Measurements from ENCODE around the gene ACSL4. TPM values are rescaled to one million over a fixed set of nuclear protein-coding genes. Genes with fewer than 3 reads are reported as not detected.
A peak's percentile ranks its signal among the peaks of the same experiment; 100 is the strongest.

Gene ACSL4
- total RNA-seq, 2 donors from 2014 or later: 27.5 to 117 TPM

DNA sequence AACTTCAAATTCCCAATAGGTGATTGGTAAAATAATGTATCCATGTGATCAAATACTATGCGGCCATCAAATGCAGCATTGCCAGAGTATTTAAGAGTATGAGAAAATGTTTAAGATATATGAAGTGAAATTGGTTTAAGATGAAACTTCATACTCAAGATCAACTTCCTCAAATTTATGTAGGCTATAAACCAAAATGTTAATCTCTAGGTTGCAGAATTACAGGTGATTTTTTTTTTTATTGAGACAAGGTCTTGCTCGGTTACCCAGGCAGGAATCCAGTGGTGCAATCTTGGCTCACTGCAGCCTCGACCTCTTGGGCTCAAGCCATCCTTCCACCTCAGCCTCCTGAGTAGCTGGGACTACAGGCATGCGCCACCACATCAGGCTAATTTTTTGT lies 25.3 kb downstream of the ACSL4 start:
- Histone ChIP-seq H3K27me3 (replicated peaks; ENCODE audit: insufficient read depth) (no peaks in the 10 kb centered on the region), H3K36me3 (no peaks in the 10 kb centered on the region), H3K4me1 (ENCODE audit: control insufficient read depth in 1 of 2, low read depth in 2 of 2) (peaks cover 15 to 22% of the 10 kb centered on the region in 2 donors), H3K27ac (no peak overlapping the region), H3K9me3 (no peaks in the 10 kb centered on the region), H3K4me3 (no peak overlapping the region)
- TF ChIP-seq, protein P1, sequence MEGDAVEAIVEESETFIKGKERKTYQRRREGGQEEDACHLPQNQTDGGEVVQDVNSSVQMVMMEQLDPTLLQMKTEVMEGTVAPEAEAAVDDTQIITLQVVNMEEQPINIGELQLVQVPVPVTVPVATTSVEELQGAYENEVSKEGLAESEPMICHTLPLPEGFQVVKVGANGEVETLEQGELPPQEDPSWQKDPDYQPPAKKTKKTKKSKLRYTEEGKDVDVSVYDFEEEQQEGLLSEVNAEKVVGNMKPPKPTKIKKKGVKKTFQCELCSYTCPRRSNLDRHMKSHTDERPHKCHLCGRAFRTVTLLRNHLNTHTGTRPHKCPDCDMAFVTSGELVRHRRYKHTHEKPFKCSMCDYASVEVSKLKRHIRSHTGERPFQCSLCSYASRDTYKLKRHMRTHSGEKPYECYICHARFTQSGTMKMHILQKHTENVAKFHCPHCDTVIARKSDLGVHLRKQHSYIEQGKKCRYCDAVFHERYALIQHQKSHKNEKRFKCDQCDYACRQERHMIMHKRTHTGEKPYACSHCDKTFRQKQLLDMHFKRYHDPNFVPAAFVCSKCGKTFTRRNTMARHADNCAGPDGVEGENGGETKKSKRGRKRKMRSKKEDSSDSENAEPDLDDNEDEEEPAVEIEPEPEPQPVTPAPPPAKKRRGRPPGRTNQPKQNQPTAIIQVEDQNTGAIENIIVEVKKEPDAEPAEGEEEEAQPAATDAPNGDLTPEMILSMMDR (IDR thresholded peaks at IDR 0.05): no peak
- no peak for ATAC-seq (ENCODE audit: insufficient number of reproducible peaks, low FRiP score, low read depth)
- DNase-seq (ENCODE audit: low spot score): no peak

DNA sequence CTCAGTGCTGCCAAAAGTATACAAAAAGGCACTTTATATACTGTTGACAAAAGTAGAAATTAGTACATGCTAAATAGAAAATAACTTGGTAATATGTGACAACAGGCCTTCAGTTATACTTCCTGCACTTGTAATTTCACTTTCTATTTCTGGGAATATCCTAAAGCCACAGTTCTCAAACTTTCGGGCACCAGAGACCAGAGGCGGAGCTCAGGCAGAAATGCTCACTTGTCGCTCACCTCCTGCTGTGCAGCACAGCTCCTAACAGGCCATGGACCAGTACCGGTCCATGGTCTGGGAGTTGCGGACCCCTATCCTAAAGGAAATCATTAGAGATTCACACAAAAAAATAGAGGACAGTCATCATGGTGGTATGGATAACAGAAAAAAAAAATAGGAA lies 25.7 kb downstream of the ACSL4 start:
- TF ChIP-seq, protein P1 (IDR thresholded peaks at IDR 0.05): no peak
- no peaks in the 10 kb centered on the region for H3K27me3 ChIP-seq (replicated peaks; ENCODE audit: insufficient read depth)
- H3K9me3 ChIP-seq: no peaks in the 10 kb centered on the region
- DNase-seq (ENCODE audit: low spot score) (no peak), ATAC-seq (ENCODE audit: insufficient number of reproducible peaks, low FRiP score, low read depth) (no peak)
- no peaks in the 10 kb centered on the region for H3K36me3 ChIP-seq
- H3K27ac ChIP-seq: no peak overlapping the region
- H3K4me3 ChIP-seq: peak overlapping the region; percentile 11
- H3K4me1 ChIP-seq (ENCODE audit: control insufficient read depth in 1 of 2, low read depth in 2 of 2): peaks cover 15 to 22% of the 10 kb centered on the region in 2 donors

DNA sequence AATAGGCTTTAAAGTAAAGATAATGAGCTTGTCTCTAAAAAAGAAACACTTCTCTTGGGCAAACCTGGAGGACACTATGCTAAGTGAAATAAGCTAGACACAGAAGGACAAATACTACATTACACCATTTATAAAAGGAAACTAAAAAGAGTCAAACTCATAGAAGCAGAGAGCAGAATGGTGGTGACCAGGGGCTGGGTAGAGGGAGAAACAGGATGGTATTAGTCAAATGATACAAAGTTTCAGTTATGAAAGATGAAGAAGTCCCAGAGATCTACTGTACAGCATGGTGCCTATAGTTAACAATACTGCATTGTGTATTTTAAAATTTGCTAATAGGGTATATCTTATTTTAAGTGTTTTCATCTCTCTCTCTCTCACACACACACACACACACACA lies 28.5 kb downstream of the ACSL4 start:
- no peaks in the 10 kb centered on the region for H3K27me3 ChIP-seq (replicated peaks; ENCODE audit: insufficient read depth)
- no peaks in the 10 kb centered on the region for H3K9me3 ChIP-seq
- H3K4me3 ChIP-seq: no peak overlapping the region
- ATAC-seq (ENCODE audit: insufficient number of reproducible peaks, low FRiP score, low read depth) (no peak), DNase-seq (ENCODE audit: low spot score) (no peak)
- TF ChIP-seq, protein P1 (IDR thresholded peaks at IDR 0.05): no peak
- H3K4me1 ChIP-seq (ENCODE audit: control insufficient read depth in 1 of 2, low read depth in 2 of 2): peaks cover 10 to 22% of the 10 kb centered on the region in 2 donors
- H3K36me3 ChIP-seq: no peaks in the 10 kb centered on the region
- H3K27ac ChIP-seq: no peak overlapping the region

DNA sequence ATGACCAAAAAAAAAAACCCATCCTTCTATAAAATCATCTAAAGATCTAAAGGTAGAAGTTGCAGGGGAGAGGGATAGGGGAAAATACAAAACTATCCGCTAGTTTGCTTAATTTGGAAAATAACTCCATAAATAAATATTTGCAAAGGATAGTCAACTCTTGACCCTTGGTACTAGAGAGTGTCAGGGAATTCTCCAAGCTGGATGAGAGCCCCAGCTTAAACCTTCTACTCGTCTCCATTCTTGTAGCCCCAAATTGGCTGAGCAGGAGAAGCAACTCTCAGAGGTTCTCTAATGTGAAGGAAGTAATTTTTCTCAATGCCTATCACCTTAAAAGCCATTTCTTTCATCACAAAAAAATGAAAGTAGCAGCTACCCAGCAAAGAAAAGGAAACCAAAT lies 35.2 kb downstream of the ACSL4 start:
- Histone ChIP-seq H3K4me3 (no peak overlapping the region), H3K27ac (no peak overlapping the region), H3K36me3 (no peaks in the 10 kb centered on the region), H3K27me3 (replicated peaks; ENCODE audit: insufficient read depth) (no peaks in the 10 kb centered on the region), H3K4me1 (ENCODE audit: control insufficient read depth in 1 of 2, low read depth in 2 of 2) (no peaks in the 10 kb centered on the region), H3K9me3 (no peaks in the 10 kb centered on the region)
- DNase-seq (ENCODE audit: low spot score) (no peak), ATAC-seq (ENCODE audit: insufficient number of reproducible peaks, low FRiP score, low read depth) (no peak)
- TF ChIP-seq, protein P1 (IDR thresholded peaks at IDR 0.05): no peak

DNA sequence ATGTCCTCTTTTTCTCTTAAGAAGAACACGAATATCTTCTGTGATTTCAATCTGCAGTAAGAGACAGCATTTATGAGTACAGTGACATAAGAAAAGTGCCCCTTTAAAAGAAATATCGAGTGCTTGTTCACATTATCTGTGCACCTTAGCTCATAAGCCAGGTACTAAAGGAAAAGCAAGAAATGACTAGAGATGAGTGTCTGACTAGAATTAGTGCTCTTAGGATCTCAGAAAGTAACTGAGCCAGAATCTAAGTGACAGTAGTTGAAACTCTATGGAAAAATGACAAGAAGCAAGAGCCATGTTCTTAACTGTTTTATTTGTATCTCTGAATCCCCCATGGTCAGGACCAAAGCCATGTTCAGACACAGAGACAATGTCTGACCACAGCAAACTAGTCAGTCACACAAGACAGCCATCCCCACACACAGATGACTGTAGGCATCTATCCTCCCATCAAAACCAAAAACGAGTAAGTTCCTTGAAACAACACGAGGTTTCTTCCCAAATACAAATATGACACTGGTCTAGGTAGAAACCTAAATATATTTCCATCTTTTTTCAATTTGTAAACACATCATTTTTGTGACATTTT lies 36.8 kb downstream of the ACSL4 start:
- Histone ChIP-seq H3K27me3 (replicated peaks; ENCODE audit: insufficient read depth) (no peaks in the 10 kb centered on the region), H3K4me3 (no peak overlapping the region), H3K9me3 (no peaks in the 10 kb centered on the region), H3K27ac (no peak overlapping the region), H3K36me3 (no peaks in the 10 kb centered on the region), H3K4me1 (ENCODE audit: control insufficient read depth in 1 of 2, low read depth in 2 of 2) (no peaks in the 10 kb centered on the region)
- no peak for DNase-seq (ENCODE audit: low spot score)
- TF ChIP-seq, protein P1 (IDR thresholded peaks at IDR 0.05): no peak
- no peak for ATAC-seq (ENCODE audit: insufficient number of reproducible peaks, low FRiP score, low read depth)
